HEK293T (cell line): ENCODE data around the gene CD27.

ENCODE experiments used
- BHLHE40 ChIP-seq: fragments of 450-650 bp; IDR thresholded peaks from 2 replicates; pipeline ENCODE4 v1.6.1; 2016; ENCODE audit warnings: mild to moderate bottlenecking, moderate library complexity, borderline replicate concordance
- FOXA1 ChIP-seq: fragments of 450-650 bp; IDR thresholded peaks from 2 replicates; pipeline ENCODE4 v1.6.1; 2016; ENCODE audit warnings: mild to moderate bottlenecking
- SP1 ChIP-seq: fragments of 450-650 bp; IDR thresholded peaks from 2 replicates; pipeline ENCODE4 v1.6.1; 2017

GRCh38 chr12:6407236-6407954 lies 37.4 kb upstream of the CD27 start:
- TF ChIP-seq FOXA1 (no peak), SP1 (no peak), BHLHE40 (no peak)
